HG03175 (cell line): Measurements from ENCODE around the gene ZNRF3.

Experiments used
- ATAC-seq: cut with Tn5 transposase; IDR thresholded peaks from one replicate; pipeline ENCODE4 v1.9.1; 2021; ENCODE audit warnings: mild to moderate bottlenecking, moderate library complexity; ENCODE audit not compliant: unreplicated experiment

ZNRF3 gene

GRCh38 chr22:28978863-28979796 lies 95.8 kb downstream of the ZNRF3 start:
- no peak for ATAC-seq

DNA sequence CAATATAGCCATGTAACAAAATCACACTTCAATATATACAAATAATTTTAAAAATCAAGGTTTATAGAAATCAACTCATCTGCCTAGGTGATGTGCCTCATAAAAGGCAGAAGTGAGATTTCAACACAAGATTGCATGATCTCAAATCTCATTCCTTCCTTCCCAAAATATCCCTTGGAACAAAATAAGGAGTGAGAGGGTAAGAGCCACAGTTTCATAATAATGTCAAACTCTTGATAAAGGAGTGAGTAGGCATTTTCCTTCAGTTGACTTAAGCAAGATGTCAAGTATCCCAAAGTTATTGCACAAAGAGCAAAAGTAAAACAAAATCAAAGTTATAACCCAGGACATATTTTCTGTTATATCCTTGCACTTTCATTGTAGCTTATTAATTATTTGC lies 97.0 kb downstream of the ZNRF3 start:
- ATAC-seq = no peak

GRCh38 chr22:28981818-28982499 lies 98.6 kb downstream of the ZNRF3 start:
- ATAC-seq = no peak

DNA sequence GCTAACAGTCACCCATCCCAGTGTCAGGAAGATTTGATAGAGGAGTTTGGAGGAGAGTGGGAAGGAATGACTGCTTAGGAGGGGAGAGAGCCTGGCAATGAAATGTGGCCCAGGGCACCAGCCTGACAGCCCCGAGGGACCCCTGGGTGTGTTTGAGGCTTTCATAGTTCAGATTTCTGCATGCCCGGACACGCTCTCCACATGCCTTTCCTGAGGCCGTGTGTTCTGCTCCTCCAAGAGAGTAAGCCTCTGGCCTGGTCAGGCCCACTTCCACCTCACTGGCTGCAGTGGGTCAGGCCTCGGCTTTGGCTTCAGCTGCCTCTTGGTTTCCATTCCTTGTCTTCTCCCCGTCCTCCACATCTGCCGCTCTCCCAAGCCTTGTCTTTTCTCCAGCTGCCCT lies 99.8 kb downstream of the ZNRF3 start:
- ATAC-seq = no peak

DNA sequence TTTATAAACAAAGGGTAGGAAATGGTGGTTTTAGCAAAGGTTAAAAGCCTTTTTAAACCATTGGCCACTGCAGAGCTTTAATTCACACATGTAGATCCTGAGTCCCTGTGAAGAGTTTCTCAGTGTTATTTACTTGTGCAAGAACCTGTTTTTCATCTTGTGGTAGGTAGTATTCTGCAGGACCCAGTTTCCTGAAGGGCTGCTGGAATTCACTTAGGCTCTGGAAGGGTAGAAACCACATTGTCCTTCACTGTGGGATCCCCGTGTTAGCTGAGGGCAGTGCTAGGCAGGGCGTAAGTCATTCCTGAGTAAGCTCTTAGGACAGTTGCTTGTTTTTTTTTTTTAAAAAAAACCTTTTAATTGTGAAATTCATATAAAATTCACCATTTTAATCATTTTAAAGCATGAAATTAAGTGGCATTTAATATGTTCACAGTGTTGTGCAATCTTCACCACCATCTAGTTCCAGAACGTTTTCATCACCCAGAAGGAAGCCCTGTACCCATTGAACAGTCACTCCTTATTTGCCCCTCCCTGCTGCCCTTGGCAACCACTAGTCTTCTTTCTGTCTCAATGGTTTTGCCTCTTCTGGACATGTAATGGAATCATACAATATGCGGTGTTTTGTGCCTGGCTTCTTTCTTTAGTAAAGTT lies 100.5 kb downstream of the ZNRF3 start:
- no peak for ATAC-seq

GRCh38 chr22:28984482-28985158 lies 101.2 kb downstream of the ZNRF3 start:
- no peak for ATAC-seq

GRCh38 chr22:28985581-28986290 lies 102.4 kb downstream of the ZNRF3 start:
- no peak for ATAC-seq

GRCh38 chr22:28986366-28986765 lies 103.0 kb downstream of the ZNRF3 start:
- ATAC-seq = no peak

DNA sequence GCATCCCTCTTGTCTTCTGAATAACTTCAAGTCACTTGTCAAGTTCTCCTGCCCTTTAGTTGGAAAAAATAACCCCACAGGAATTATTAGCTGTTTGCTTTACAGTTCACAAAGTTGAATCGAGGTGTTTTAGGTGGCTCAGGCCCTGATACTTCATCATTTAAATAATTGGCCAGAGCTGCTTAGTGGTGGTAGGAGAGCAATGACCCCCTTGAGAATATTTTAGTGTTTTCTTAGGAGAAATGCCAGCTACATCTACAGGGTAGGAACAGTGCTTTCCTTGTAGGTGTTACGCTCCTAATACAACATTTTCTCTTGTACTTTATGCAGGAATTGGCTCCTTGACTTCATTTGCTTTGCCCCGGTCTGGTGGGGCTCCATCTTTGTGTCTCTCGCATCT lies 105.1 kb downstream of the ZNRF3 start:
- no peak for ATAC-seq

GRCh38 chr22:28989035-28989464 lies 105.7 kb downstream of the ZNRF3 start:
- ATAC-seq = no peak

DNA sequence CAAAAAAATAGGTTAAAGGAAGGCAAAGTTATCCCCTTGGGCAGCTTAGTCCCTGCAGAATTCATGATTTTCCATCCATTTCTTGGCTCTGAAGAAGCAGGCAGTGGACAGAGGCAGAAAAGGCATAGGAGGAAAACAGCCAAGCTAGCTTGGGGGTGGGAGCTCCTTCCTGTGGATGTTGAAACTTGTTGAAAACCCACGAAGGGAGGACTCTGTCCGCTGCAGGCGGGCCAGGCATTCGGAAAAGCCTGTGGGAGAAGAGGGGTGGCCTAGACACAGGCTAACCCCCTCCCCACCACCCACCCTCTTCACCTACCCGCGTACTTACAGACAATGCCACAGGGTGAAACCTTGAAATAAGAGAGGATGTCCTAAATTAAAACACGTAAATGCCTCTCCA lies 106.1 kb downstream of the ZNRF3 start:
- ATAC-seq = no peak

- no peak for ATAC-seq
Observed at GRCh38 chr22:28989912-28990311, 106.5 kb downstream of the ZNRF3 start.

GRCh38 chr22:28992565-28993356 lies 109.4 kb downstream of the ZNRF3 start:
- no peak for ATAC-seq

- ATAC-seq = no peak
Observed at GRCh38 chr22:28994522-28994921, 111.2 kb downstream of the ZNRF3 start.

DNA sequence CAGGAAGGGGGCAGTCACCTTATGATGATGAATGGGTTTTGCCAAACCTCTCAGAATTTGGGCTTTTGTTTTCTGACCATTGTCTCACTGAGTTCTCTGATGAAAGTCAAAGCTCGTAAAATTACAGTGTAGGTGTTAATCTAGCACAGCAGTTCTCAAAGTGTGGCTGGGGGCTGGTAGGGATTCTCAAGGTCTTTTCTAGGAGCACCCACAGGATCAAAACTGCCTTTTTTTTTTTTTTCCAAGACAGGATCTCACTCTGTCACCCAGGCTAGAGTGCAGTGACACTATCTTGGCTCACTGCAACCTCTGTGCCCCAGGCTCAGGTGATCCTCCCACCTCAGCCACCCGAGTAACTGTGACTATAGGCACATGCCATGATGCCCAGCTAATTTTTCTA lies 112.2 kb downstream of the ZNRF3 start:
- ATAC-seq = no peak

- ATAC-seq = no peak
Observed at GRCh38 chr22:28997342-28997741, 114.0 kb downstream of the ZNRF3 start.

GRCh38 chr22:28998681-28999080 lies 115.3 kb downstream of the ZNRF3 start:
- ATAC-seq = no peak

- no peak for ATAC-seq
Observed at GRCh38 chr22:28999510-28999909, 116.1 kb downstream of the ZNRF3 start.

GRCh38 chr22:28999919-29000556 lies 116.7 kb downstream of the ZNRF3 start:
- ATAC-seq = no peak
